Fibroblast of lung (primary cell): ENCODE results near the gene CSNK2A2.

Experiments
- EZH2 ChIP-seq: IDR thresholded peaks from 2 replicates; pipeline ENCODE4 v1.5.1; 2012; ENCODE audit warnings: low read length, control low read depth, mild to moderate bottlenecking; ENCODE audit errors: missing control alignments
- TF ChIP-seq, protein P1 (sequence below), 2 donors: IDR thresholded peaks in 1 of 2; conservative IDR thresholded peaks in 1 of 2; 1 replicate in 1 of 2; 2 replicates in 1 of 2; pipeline ENCODE4 v1.5.1; 2011 to 2012; ENCODE audit warnings: low read length in 2 of 2, control low read depth in 1 of 2, inconsistent platforms in 1 of 2, low read depth in 1 of 2, mild to moderate bottlenecking in 1 of 2

DNA sequence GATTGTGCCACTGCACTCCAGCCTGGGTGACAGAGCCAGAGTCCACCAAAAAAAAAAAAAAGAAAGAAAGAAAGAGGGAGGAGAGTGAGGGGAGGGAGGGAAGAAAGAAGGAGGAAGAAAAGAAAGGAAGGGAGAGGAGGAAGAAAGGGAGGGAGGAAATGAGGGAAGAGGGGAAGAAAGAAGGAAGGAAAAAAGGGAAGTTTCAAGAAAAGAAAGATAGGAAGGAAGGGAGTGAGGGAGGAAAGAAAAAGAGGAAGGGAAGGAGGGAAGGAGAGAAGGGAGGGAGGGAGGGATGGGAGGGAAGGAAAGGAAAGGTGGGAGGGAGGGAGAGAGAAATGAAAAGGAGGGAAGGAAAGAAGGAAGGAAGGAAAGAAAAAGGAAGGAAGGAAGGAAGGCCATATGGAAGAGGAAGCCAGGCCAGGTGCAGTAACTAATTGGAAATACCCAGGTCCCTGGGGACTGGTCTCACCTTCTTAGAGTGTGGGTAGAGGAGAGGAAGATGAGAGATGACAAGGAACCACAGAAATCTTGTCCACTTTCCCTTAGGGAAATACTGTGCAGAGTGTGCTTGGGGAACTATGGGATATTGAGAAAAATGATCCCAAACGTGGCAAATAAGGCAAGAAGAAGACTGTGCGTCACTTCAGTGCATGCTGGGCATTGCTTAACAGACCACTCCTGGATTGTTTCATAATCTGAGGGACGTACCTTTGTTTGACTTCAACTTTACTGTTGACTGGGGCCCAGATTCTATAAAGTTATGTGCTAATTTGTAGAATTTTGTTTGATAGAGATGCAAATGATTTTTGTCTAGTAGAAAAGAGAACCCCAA is 15.1 kb upstream of the CSNK2A2 start:
- no peak for TF ChIP-seq EZH2
- TF ChIP-seq, protein P1, sequence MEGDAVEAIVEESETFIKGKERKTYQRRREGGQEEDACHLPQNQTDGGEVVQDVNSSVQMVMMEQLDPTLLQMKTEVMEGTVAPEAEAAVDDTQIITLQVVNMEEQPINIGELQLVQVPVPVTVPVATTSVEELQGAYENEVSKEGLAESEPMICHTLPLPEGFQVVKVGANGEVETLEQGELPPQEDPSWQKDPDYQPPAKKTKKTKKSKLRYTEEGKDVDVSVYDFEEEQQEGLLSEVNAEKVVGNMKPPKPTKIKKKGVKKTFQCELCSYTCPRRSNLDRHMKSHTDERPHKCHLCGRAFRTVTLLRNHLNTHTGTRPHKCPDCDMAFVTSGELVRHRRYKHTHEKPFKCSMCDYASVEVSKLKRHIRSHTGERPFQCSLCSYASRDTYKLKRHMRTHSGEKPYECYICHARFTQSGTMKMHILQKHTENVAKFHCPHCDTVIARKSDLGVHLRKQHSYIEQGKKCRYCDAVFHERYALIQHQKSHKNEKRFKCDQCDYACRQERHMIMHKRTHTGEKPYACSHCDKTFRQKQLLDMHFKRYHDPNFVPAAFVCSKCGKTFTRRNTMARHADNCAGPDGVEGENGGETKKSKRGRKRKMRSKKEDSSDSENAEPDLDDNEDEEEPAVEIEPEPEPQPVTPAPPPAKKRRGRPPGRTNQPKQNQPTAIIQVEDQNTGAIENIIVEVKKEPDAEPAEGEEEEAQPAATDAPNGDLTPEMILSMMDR (conservative IDR thresholded peaks at IDR 0.05 in 1 of 2, IDR thresholded peaks at IDR 0.05 in 1 of 2; ENCODE audit: low read depth in 1 of 2, low read length in 2 of 2), result no peak
